Ishikawa (cell line): ENCODE measurements around the gene CTNNBL1.

ENCODE experiments used
- CREB1 ChIP-seq: IDR thresholded peaks from 2 replicates; pipeline ENCODE4 v1.6.1; 2012; ENCODE audit warnings: low read depth
- EP300 ChIP-seq: IDR thresholded peaks from 2 replicates; pipeline ENCODE4 v1.6.1; 2012; ENCODE audit warnings: borderline replicate concordance
- RAD21 ChIP-seq: IDR thresholded peaks from 2 replicates; pipeline ENCODE4 v1.6.1; 2012; ENCODE audit warnings: low read depth
- TEAD4 ChIP-seq: IDR thresholded peaks from 2 replicates; pipeline ENCODE4 v1.6.1; 2012
- YY1 ChIP-seq: IDR thresholded peaks from 2 replicates; pipeline ENCODE4 v1.6.1; 2012; ENCODE audit warnings: low read depth

- TF ChIP-seq EP300 (no peak), TEAD4 (no peak), RAD21 (no peak), CREB1 (no peak), YY1 (no peak)
Measured at GRCh38 chr20:37882961-37883712, 189.3 kb downstream of the CTNNBL1 start.
